Activated effector memory CD4-positive, alpha-beta T cell treated with anti-CD3 and anti-CD28 coated beads, Interleukin-2, amount 50 U/mL, for 16 hours (primary cell): ENCODE results near the gene TRIM56.
"Not testable (repeated sequence)": the region's sequence is repeated elsewhere in the genome, so short reads cannot be mapped to it uniquely, and the experiment has no call there.

ENCODE experiments used
- DNase-seq: peaks from one replicate; pipeline ENCODE4 v3.0.0-alpha.2; 2020

TRIM56 gene, protein sequence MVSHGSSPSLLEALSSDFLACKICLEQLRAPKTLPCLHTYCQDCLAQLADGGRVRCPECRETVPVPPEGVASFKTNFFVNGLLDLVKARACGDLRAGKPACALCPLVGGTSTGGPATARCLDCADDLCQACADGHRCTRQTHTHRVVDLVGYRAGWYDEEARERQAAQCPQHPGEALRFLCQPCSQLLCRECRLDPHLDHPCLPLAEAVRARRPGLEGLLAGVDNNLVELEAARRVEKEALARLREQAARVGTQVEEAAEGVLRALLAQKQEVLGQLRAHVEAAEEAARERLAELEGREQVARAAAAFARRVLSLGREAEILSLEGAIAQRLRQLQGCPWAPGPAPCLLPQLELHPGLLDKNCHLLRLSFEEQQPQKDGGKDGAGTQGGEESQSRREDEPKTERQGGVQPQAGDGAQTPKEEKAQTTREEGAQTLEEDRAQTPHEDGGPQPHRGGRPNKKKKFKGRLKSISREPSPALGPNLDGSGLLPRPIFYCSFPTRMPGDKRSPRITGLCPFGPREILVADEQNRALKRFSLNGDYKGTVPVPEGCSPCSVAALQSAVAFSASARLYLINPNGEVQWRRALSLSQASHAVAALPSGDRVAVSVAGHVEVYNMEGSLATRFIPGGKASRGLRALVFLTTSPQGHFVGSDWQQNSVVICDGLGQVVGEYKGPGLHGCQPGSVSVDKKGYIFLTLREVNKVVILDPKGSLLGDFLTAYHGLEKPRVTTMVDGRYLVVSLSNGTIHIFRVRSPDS

DNA sequence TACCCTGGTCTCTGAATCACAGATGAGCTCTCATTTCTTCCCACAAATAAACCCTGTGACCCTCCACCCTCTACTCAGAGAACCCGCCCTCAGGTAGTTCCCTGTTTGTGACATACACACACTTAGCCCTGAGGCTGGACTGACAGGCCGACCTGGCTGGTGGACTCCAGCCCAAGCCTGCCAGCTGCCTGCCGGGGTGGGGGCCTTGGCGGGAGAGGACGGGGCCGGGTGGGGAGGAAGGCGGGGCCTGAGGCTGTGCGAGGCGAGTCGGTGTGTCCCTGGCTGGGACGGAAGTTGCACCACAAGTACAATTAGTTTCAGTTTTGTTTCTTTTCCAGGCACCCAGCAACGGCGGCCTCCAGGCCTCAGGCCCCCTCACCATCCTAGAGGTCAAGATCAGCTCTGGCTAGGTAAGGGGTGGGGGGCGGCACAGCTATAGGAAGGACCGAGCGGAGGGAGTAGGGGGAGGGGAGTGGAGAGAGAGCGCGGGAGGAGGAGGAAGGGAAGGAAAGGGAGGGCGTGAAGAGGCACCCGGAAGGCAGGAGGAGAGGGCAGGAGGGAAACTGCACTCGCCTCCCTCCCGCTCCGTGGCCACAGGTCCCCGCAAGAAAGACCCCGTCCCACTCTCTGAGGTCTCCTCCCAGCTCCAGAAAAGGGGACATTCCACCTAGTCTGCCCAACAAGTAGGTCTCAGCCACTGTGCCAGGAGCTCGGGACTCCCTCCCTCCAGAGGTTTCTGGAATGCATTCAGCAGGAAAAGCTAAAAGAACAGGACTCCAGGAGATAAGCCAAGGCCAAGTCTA is at the start of gene TRIM56:
TRIM56 (plus strand) TSS at position 320 of the 803 bp plus-strand sequence. CDS start 1,832 bp downstream, outside the sequence.
- DNase-seq: peak; percentile 91

DNA sequence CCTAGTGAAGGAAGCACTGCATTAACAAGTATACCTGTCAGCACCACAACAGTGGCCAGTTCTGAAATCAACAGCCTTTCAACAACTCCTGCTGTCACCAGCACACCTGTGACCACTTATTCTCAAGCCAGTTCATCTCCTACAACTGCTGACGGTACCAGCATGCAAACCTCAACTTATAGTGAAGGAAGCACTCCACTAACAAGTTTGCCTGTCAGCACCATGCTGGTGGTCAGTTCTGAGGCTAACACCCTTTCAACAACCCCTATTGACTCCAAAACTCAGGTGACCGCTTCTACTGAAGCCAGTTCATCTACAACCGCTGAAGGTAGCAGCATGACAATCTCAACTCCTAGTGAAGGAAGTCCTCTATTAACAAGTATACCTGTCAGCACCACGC is 49.3 kb upstream of the TRIM56 start:
- DNase-seq: no peak

DNA sequence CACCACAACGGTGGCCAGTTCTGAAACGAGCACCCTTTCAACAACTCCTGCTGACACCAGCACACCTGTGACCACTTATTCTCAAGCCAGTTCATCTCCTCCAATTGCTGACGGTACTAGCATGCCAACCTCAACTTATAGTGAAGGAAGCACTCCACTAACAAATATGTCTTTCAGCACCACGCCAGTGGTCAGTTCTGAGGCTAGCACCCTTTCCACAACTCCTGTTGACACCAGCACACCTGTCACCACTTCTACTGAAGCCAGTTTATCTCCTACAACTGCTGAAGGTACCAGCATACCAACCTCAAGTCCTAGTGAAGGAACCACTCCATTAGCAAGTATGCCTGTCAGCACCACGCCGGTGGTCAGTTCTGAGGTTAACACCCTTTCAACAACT is 44.0 kb upstream of the TRIM56 start:
- not testable (repeated sequence) for DNase-seq

DNA sequence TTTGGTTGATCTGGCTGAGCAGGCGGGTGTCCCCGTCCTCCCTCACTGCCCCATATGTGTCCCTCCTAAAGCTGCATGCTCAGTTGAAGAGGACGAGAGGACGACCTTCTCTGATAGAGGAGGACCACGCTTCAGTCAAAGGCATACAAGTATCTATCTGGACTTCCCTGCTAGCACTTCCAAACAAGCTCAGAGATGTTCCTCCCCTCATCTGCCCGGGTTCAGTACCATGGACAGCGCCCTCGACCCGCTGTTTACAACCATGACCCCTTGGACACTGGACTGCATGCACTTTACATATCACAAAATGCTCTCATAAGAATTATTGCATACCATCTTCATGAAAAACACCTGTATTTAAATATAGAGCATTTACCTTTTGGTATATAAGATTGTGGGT is 26.9 kb upstream of the TRIM56 start:
- DNase-seq: peak; percentile 80

DNA sequence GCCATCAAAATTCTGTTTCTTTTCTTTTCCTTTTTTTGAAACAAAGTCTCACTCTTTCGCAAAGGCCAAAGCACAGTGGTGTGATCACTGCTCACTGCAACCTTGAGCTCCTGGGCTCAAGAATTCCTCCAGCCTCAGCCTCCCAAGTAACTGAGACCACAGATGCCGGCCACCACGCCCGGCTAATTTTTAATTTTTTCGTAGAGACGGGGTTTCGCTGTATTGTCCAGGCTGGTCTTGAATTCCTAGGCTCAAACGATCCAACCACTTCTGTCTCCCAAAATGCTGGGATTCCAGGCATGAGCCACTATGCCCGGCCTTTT is 25.7 kb upstream of the TRIM56 start:
- DNase-seq: no peak

DNA sequence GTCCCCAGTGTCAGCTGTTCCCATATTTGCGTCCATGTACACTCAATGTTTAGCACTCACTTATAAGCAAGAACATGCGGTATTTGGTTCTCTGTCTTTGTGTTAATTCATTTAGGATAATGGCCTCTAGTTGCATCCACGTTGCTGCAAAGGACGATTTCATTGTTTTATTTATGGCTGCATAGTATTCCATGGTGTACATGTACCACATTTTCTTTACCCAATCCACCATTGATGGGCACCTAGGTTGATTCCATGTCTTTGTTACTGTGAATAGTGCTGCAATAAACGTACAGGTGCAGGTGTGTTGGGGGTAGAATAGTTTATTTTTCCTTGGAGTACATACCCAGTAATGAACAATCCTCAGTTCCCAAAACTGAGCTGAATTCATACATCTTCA is 24.3 kb upstream of the TRIM56 start:
- no peak for DNase-seq

DNA sequence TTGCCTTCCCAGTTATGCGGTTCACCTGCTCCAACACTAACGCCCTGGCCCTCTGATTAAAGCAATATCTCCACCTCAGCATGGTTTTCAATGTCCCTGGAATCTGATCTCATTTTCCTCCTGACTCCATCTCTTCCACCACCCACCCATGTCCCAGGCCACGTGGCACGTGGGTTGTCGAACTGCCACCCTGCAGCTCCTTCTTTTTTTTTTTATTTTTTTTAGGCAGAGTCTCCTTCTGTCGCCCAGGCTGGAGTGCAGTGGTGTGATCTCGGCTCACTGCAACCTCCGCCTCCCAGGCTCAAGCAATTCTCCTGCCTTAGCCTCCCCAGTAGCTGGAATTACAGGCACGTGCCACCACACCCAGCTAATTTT is 21.1 kb upstream of the TRIM56 start:
- DNase-seq: not testable (repeated sequence)

DNA sequence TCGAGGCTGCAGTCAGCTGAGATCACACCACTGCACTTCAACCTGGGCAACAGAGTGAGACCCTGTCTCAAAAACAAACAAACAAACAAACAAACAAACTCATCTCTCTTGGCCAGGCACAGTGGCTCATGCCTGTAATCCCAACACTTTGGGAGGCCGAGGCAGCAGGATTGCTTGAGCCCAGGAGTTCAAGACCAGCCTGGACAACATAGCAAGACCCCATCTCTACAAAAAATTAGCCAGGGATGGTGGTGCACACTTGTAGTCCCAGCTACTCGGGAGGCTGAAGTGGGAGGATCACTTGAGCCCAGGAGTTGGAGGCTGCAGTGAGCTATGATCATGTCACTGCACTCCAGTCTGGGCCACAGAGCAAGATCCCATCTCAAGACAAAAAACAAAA is 20.1 kb upstream of the TRIM56 start:
- not testable (repeated sequence) for DNase-seq

DNA sequence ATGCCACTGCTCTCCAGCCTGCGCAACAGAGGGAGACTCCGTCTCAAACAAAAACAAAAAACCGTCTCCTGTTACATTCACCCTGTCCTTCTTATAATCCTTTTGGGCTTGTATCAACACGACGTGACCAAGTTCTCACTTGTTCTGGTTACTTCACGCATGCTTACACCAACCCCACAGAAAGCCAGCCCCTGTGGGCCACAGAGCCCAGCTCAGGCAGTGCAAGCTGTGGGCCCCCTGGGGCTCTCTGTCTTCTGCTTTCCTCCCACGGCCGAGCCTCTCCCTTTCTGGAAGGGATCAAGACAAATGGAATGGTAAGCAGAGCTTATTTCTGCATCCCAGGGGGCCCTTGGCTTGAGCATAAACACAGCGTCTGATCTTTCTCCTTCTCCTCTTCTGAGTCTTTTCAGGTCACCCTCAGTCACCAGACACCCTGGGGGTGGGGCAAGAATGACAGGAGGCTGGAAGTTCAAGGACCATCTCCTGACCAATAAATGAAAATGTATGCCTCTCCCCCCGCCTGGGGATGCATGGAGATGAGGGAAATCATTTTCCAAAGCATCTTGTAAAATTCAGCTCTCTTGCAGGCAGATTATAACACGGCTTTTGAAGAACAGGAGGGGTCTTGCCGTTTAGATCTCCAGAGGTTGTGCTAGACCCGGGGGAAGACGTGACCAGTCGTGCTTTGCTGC is 19.0 kb upstream of the TRIM56 start:
- no peak for DNase-seq

DNA sequence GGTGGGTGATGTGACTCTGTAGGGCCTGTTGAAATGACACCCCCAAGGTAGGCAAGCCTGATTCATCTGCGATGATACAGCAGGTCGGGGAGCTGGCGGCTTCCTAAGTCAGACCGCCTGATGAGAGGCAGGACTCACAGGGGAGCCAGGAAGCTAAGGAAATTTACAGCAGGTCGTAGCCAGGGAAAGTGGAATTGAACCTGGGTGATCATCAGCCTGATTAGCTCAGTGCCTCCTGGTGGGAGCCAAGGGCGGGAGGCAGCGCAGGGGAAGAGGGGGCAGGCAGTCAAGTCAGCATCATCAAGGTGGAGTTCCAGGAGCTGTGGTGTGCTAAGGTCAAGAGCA is 18.5 kb upstream of the TRIM56 start:
- no peak for DNase-seq

DNA sequence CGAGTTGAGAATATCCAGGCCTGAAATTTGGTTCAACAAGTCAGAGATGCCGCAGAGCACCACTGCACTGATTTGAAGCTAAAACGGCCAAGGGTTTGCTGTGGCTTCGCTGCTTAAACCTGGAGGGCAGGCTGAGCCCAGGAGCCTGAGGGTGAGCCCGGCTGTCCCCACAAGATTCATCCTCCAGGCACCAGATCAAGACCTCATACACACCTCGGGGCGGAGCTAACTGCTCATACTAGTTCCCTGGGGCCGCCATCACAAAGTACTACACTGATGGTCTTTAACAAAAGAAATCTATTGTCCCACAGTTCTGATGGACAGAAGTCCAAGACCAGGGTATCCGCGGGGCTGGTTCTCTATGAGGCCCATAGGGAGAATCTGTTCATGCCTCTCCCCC is 16.9 kb upstream of the TRIM56 start:
- DNase-seq: peak; percentile 25

DNA sequence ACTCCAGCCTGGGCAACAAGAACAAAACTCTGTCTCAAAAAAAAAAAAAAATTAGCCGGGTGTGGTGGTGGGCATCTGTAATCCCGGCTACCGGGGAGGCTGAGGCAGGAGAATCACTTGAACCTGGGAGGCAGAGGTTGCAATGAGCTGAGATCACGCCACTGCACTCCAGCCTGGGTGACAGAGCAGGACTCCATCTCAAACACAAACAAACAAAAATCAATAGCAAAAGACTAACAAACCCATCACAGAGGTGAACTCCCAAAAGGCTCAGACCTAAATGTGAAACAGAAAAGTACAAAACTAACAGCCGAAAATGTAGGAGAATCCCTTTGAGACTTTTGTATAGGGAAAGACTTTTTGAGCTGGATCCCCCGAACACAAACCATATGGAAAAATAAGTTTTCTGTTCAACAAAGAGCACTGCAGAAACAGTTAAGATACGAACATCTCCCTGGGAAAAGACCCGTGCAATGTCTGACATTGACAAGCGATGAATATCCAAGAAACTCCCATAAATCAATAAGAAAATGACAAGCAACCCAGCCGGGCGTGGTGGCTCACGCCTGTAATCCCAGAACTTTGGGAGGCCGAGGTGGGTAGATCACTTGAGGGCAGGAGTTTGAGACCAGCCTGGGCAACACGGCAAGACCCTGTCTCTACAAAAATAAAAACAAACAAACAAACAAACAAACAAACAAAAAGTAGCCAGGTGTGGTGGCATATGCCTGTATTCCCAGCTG is 13.7 kb upstream of the TRIM56 start:
- not testable (repeated sequence) for DNase-seq

DNA sequence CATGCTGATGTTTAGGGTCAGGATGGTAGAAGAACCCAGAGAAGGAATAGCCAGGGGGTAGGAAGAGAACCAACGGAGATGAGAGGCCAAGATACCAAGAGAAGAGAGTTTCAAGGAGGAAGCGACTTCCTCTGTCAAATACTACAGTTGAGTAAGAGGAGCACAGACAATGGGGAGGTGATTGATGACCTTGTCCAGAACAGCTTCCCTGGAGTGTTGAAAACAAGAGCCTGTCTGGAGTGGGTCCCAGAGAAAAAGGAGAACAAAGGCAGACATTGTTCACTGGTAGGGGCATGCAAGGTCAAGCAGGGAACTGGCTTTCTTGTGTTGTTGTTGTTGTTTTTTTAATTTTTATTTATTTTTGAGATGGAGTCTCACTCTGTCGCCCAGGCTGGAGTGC is 9.6 kb upstream of the TRIM56 start:
- DNase-seq: no peak

DNA sequence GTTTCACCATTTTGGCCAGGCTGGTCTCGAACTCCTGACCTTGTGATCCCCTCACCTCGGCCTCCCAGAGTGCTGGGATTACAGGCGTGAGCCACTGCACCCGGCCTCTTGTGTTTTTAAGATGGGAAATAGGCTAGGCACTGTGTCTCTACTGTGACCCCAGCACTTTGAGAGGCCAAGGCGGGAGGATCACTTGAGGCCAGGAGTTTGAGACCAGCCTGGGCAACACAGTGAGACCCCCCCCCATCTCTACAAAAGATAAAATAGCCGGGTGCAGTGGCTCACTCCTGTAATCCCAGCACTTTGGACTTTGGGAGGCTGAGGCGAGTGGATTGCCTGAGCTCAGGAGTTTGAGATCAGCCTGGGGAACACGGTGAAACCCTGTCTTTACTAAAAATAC is 9.1 kb upstream of the TRIM56 start:
- DNase-seq: not testable (repeated sequence)

DNA sequence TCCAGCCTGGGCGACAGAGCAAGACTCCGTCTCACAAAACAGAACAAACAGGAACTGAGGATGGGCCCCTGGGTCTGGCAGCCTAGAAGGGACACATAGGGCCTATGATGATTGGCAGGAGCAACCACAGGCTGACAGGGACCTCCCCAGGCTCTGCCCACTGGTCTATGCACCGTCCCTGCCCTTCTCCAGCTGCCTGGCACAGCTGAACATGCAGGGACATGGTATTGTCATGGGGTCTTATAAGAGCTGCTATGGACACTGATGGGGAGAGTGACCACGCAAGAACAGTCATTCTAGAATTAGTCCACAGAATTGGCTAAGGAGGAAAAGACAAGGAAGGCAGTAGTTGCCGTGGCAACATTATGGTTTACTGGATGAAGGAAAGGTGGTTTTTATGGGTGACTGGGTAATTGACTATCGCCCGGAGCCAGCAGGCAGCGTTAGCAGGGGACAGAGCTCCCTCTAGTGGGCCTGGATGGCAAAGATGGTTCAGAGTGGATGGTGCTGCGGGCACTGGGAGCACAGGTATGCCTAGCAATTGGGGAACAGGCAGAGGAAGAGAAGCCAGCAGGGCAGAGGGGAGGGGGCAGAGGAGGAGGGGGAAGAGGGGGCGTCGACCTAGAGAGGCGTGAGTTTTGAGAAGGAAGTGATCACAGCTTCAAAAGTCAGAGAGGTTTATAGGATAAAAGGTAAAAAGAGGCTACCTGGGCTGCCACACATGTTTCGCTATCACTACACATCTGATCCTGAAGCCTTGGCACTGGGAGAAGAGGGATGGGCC is 7.8 kb upstream of the TRIM56 start:
- peak; percentile 93 for DNase-seq

DNA sequence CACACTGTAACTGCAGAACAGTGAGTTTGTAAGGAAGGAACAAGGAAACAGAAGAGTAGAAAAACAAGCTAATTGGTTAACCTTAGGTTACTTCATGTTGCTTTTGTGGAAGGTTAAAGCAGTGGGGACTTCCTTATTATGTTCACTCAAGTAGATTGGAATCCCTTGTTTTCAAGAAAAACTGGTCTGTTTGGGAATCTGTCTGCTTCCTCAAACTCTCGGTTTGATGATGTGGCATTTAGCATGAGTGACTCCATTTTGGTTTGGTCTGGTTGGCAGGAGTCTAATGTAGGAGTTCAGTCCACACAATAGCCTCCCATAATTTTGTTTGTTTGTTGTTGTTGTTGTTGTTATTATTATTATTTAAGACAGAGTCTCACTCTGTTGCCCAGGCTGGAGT is 3.8 kb upstream of the TRIM56 start:
- no peak for DNase-seq

DNA sequence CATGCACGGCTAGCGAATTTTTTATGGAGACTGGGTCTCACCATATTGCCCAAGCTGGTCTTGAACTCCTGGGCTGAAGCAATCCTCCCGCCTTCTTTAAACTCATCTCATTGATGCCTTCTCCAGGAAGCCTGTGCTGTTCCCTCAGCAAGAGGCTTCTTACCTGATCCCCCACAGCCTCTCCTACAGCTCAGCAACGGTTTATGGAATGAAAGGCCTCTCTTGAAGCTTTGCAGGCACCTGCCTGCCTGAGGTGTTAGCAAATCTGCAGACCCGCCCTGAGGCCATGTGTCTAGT is 468 bp upstream of the TRIM56 start:
- no peak for DNase-seq

DNA sequence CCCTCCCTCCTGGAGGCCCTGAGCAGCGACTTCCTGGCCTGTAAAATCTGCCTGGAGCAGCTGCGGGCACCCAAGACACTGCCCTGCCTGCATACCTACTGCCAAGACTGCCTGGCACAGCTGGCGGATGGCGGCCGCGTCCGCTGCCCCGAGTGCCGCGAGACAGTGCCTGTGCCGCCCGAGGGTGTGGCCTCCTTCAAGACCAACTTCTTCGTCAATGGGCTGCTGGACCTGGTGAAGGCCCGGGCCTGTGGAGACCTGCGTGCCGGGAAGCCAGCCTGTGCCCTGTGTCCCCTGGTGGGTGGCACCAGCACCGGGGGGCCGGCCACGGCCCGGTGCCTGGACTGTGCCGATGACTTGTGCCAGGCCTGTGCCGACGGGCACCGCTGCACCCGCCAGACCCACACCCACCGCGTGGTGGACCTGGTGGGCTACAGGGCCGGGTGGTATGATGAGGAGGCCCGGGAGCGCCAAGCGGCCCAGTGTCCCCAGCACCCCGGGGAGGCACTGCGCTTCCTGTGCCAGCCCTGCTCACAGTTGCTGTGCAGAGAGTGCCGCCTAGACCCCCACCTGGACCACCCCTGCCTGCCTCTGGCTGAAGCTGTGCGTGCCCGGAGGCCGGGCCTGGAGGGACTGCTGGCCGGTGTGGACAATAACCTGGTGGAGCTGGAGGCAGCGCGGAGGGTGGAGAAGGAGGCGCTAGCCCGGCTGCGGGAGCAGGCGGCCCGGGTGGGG is 2.2 kb downstream of the TRIM56 start:
- no peak for DNase-seq

DNA sequence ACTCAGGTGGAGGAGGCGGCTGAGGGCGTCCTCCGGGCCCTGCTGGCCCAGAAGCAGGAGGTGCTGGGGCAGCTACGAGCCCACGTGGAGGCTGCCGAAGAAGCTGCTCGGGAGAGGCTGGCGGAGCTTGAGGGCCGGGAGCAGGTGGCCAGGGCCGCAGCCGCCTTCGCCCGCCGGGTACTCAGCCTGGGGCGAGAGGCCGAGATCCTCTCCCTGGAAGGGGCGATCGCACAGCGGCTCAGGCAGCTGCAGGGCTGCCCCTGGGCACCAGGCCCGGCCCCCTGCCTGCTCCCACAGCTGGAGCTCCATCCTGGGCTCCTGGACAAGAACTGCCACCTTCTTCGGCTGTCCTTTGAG is 2.8 kb downstream of the TRIM56 start:
- DNase-seq: no peak

DNA sequence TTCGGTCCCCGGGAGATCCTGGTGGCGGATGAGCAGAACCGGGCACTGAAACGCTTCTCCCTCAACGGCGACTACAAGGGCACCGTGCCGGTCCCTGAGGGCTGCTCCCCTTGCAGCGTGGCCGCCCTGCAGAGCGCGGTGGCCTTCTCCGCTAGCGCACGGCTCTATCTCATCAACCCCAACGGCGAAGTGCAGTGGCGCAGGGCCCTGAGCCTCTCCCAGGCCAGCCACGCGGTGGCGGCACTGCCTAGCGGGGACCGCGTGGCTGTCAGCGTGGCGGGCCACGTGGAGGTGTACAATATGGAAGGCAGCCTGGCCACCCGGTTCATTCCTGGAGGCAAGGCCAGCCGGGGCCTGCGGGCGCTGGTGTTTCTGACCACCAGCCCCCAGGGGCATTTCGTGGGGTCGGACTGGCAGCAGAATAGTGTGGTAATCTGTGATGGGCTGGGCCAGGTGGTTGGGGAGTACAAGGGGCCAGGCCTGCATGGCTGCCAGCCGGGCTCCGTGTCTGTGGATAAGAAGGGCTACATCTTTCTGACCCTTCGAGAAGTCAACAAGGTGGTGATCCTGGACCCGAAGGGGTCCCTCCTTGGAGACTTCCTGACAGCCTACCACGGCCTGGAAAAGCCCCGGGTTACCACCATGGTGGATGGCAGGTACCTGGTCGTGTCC is 3.7 kb downstream of the TRIM56 start:
- DNase-seq: no peak

DNA sequence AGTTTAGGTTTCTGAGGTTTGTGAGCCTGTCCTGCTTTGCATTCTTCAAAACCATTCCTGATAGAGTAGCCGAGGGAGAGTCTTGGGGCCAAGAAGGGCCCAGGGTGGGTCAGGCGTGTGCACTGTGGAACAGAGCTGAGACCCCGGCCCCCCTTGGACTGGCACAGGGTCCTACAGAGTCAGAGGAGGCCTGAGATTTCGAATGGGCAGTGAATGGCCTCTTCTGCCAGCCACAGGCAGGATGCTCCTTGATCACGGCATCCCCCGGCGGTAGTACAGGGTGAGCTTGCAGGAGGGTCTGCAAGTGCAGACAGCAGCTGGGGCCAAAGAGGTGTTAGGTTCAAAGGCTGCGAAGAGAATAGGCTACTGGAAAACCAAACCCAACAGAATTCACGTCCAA is 4.6 kb downstream of the TRIM56 start:
- no peak for DNase-seq
